Colonic mucosa (tissue), 4 donors: Measurements from ENCODE around the gene PLXND1. TPM values are rescaled to one million over a fixed set of nuclear protein-coding genes. Genes with fewer than 3 reads are reported as not detected.

Experiments used
- DNase-seq: peaks from one replicate; pipeline ENCODE4 v3.0.0-alpha.2; 2020
- H3K27ac ChIP-seq: fragments of 200-600 bp; one replicate; pipeline ENCODE4 v1.8.0; 2021
- H3K27me3 ChIP-seq: fragments of 200-600 bp; one replicate; pipeline ENCODE4 v1.8.0; 2021
- H3K36me3 ChIP-seq: fragments of 200-600 bp; one replicate; pipeline ENCODE4 v1.8.0; 2021
- H3K4me1 ChIP-seq: fragments of 200-600 bp; one replicate; pipeline ENCODE4 v1.8.0; 2021; ENCODE audit warnings: mild to moderate bottlenecking
- H3K4me3 ChIP-seq: fragments of 200-600 bp; one replicate; pipeline ENCODE4 v1.8.0; 2021
- H3K9ac ChIP-seq, 2 donors: one replicate each; pipeline ENCODE4 v1.7.0; 2013; ENCODE audit warnings: control low read depth in 2 of 2, low read depth in 2 of 2, low read length in 2 of 2
- H3K9me3 ChIP-seq: fragments of 200-600 bp; one replicate; pipeline ENCODE4 v1.8.0; 2021
- CTCF ChIP-seq: fragments of 200-600 bp; IDR thresholded peaks from one replicate; pipeline ENCODE4 v1.8.0; 2022; ENCODE audit warnings: antibody characterized with exemption, mild to moderate bottlenecking
- intact Hi-C: fragments of 100-400 bp; cut with DNase I; formaldehyde crosslinking; loops from one replicate; pipeline ENCODE4 v1.14.1; 2022
- total RNA-seq, 2 donors: library from RNA; stranded (reverse); fragmentation: NEBNext Ultra II Directional in 1 of 2; extraction: Animal tissue kit (Norgen Biotek cat#: 25700) in 1 of 2; gene quantifications; one replicate each; pipeline ENCODE4 v1.2.1, GENCODE V29; 2021
- donor health status: healthy.
- donor health status: DM: no; HTN: no; CAD: no.
- donor health status: DM: no; HTN: no; CAD: no.

The PLXND1 gene
- total RNA-seq, 2 donors from 2014 or later, result 25.6 to 26.7 TPM

DNA sequence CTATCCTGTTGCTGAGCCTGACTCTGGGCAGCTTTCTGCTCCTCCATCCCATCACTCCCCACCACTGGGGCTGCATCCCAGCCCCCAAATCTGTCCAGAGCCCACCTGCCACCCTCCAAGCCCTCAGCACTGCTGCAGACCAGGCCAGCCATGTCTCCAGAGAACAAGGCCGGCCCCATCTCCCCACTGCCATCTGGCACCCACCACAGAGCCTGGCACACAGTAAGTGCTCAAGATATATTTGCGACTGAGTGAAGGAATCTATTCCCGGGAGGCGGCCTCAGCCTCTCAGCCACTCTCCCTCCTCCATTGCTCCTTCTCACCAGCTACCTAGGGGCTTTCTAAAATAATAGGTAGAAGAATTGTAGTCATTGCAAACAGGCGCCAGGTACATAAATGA lies 4.8 kb downstream of the PLXND1 start:
- Histone ChIP-seq H3K4me1 (no peaks in the 10 kb centered on the region), H3K9ac (no peak overlapping the region), H3K36me3 (no peaks in the 10 kb centered on the region), H3K27me3 (peaks cover 20% of the 10 kb centered on the region), H3K4me3 (no peak overlapping the region), H3K27ac (no peak overlapping the region), H3K9me3 (no peaks in the 10 kb centered on the region)
- no peak for DNase-seq
- TF ChIP-seq CTCF, result no peak
- intact Hi-C loops, result no loop called here

- no peaks in the 10 kb centered on the region for H3K4me1 ChIP-seq
- no peak overlapping the region for H3K4me3 ChIP-seq
- no peaks in the 10 kb centered on the region for H3K9me3 ChIP-seq
- no peaks in the 10 kb centered on the region for H3K36me3 ChIP-seq
- H3K27me3 ChIP-seq, result peaks cover 11% of the 10 kb centered on the region
- intact Hi-C loops, result no loop called here
- no peak overlapping the region for H3K9ac ChIP-seq
- no peak for TF ChIP-seq CTCF
- H3K27ac ChIP-seq, result peak overlapping the region; percentile 41
- DNase-seq, result no peak
Measured at GRCh38 chr3:129600348-129600747, 6.1 kb downstream of the PLXND1 start.

GRCh38 chr3:129599607-129600006 lies 6.9 kb downstream of the PLXND1 start:
- Histone ChIP-seq H3K4me1 (no peaks in the 10 kb centered on the region), H3K27ac (peak overlapping the region; percentile 41), H3K4me3 (no peak overlapping the region), H3K27me3 (peaks cover 4% of the 10 kb centered on the region), H3K9ac (peak overlapping the region; percentile 12 to 23), H3K9me3 (no peaks in the 10 kb centered on the region), H3K36me3 (no peaks in the 10 kb centered on the region)
- TF ChIP-seq CTCF, result no peak
- DNase-seq, result no peak
- intact Hi-C loops, result no loop called here

DNA sequence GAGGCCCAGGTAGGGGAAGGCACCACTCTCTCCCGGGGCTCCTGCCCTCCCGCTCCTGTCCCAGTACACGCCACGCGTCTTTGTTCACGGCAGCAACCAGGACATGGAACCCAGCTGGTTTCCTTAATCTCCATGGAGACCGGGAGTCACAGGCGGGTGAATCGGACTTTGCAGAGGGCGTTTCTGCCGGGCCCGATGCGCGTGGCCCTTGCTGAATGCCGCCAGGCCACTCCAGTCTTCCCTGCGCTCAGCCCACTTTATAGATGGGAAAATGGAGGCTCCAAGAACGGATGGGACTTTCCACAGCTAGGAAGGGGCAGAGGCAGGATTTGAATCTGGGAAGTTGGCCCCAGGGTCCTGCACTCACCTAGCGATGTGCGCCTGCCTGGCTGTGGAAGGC lies 7.4 kb downstream of the PLXND1 start:
- Histone ChIP-seq H3K9me3 (no peaks in the 10 kb centered on the region), H3K36me3 (no peaks in the 10 kb centered on the region), H3K27ac (peak overlapping the region; percentile 41), H3K4me1 (no peaks in the 10 kb centered on the region), H3K4me3 (no peak overlapping the region), H3K9ac (no peak overlapping the region), H3K27me3 (no peaks in the 10 kb centered on the region)
- no peak for DNase-seq
- TF ChIP-seq CTCF, result no peak
- intact Hi-C loops, result no loop called here

DNA sequence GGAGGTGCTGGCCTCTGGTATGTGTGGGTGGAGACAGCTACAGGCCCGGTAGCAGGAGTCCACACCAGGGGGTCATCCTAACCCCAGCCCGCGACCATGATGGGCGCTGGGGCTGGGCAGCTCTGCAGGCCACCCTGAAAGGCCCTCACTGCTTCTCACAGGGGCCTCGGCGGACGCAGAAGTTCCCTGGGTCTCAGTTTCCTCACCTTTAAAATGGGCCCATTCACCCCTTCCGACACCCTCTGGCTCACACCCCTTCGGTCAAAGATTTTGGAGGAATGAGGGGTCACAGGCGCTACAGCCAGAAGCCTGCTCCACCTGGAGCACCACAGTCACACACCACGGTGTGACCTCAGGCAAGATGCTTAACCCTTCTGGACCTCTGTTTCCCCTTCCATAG lies 8.0 kb downstream of the PLXND1 start:
- DNase-seq, result no peak
- Histone ChIP-seq H3K4me1 (no peaks in the 10 kb centered on the region), H3K27ac (peak overlapping the region; percentile 41), H3K4me3 (no peak overlapping the region), H3K9ac (no peak overlapping the region), H3K27me3 (no peaks in the 10 kb centered on the region), H3K36me3 (no peaks in the 10 kb centered on the region), H3K9me3 (no peaks in the 10 kb centered on the region)
- no peak for TF ChIP-seq CTCF
- intact Hi-C loops, result no loop called here

- peak overlapping the region; percentile 13 to 50 for H3K9ac ChIP-seq
- TF ChIP-seq CTCF, result no peak
- intact Hi-C loops, result no loop called here
Measured at GRCh38 chr3:129598000-129598381, 8.5 kb downstream of the PLXND1 start.

More at GRCh38 chr3:129598000-129598381, 8.5 kb downstream of the PLXND1 start:
- no peaks in the 10 kb centered on the region for H3K36me3 ChIP-seq
- no peaks in the 10 kb centered on the region for H3K9me3 ChIP-seq
- H3K4me1 ChIP-seq, result no peaks in the 10 kb centered on the region
- no peak overlapping the region for H3K4me3 ChIP-seq
- no peaks in the 10 kb centered on the region for H3K27me3 ChIP-seq
- DNase-seq, result no peak
- peak overlapping the region; percentile 69 for H3K27ac ChIP-seq
